Liver (tissue), 3 donors: ENCODE results near the gene C1QTNF4.
"Not testable (repeated sequence)": the region's sequence is repeated elsewhere in the genome, so short reads cannot be mapped to it uniquely, and the experiment has no call there.

ENCODE experiments used
- EGR1 ChIP-seq, 2 donors: IDR thresholded peaks; 2 replicates each; pipeline ENCODE4 v1.6.1; 2016 to 2018; ENCODE audit warnings: antibody characterized with exemption in 2 of 2, low read depth in 2 of 2
- FOXA1 ChIP-seq: IDR thresholded peaks from 2 replicates; pipeline ENCODE4 v1.6.1; 2016; ENCODE audit warnings: antibody characterized with exemption
- JUND ChIP-seq, 2 donors: IDR thresholded peaks; 2 replicates each; pipeline ENCODE4 v1.6.1; 2016; ENCODE audit warnings: antibody characterized with exemption in 2 of 2
- RAD21 ChIP-seq, 2 donors: IDR thresholded peaks; 2 replicates each; pipeline ENCODE4 v1.6.1; 2016; ENCODE audit warnings: antibody characterized with exemption in 2 of 2, mild to moderate bottlenecking in 2 of 2
- SP1 ChIP-seq: IDR thresholded peaks from 2 replicates; pipeline ENCODE4 v1.6.1; 2018; ENCODE audit warnings: antibody characterized with exemption, mild to moderate bottlenecking
- YY1 ChIP-seq: IDR thresholded peaks from 2 replicates; pipeline ENCODE4 v1.6.1; 2016; ENCODE audit warnings: antibody characterized with exemption, mild to moderate bottlenecking
- TF ChIP-seq, protein P1 (sequence below): fragments of 150-350 bp; IDR thresholded peaks from 2 replicates; pipeline ENCODE4 v1.5.1; 2017; ENCODE audit warnings: improper control_type of control experiment, low read depth, low read length; ENCODE audit not compliant: missing input control
- TF ChIP-seq, protein P2 (sequence below): IDR thresholded peaks from 2 replicates; pipeline ENCODE4 v1.6.1; 2016; ENCODE audit warnings: antibody characterized with exemption
- TF ChIP-seq, protein P3 (sequence below): IDR thresholded peaks from 2 replicates; pipeline ENCODE4 v1.6.1; 2016; ENCODE audit warnings: antibody characterized with exemption, mild to moderate bottlenecking
- TF ChIP-seq, protein P4 (sequence below): IDR thresholded peaks from 2 replicates; pipeline ENCODE4 v1.6.1; 2016; ENCODE audit warnings: antibody characterized with exemption
- donor health status: healthy.
- donor health status: healthy.

DNA sequence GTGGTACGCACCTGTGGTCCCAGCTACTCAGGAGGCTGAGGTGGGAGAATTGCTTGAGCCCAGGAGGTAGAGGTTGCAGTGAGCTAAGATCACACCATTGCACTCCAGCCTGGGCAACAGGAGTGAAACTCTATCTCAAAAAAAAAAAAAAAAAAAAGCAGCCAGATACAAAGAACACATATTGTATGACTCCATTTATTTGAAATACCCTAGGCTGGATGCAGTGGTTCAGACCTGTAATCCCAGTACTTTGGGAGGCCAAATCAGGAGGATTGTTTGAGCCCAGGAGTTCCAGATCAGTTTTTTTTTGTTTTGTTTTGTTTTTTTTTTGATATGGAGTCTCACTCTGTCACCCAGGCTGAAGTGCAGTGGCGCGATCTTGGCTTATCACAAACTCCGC, 31.8 kb downstream of the C1QTNF4 start:
- TF ChIP-seq, protein P1, sequence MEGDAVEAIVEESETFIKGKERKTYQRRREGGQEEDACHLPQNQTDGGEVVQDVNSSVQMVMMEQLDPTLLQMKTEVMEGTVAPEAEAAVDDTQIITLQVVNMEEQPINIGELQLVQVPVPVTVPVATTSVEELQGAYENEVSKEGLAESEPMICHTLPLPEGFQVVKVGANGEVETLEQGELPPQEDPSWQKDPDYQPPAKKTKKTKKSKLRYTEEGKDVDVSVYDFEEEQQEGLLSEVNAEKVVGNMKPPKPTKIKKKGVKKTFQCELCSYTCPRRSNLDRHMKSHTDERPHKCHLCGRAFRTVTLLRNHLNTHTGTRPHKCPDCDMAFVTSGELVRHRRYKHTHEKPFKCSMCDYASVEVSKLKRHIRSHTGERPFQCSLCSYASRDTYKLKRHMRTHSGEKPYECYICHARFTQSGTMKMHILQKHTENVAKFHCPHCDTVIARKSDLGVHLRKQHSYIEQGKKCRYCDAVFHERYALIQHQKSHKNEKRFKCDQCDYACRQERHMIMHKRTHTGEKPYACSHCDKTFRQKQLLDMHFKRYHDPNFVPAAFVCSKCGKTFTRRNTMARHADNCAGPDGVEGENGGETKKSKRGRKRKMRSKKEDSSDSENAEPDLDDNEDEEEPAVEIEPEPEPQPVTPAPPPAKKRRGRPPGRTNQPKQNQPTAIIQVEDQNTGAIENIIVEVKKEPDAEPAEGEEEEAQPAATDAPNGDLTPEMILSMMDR = not testable (repeated sequence)
- not testable (repeated sequence) for TF ChIP-seq JUND (IDR thresholded peaks at IDR 0.05); EGR1 (IDR thresholded peaks at IDR 0.05; ENCODE audit: low read depth in 2 of 2); RAD21 (IDR thresholded peaks at IDR 0.05); YY1; SP1; FOXA1
- TF ChIP-seq, protein P2, sequence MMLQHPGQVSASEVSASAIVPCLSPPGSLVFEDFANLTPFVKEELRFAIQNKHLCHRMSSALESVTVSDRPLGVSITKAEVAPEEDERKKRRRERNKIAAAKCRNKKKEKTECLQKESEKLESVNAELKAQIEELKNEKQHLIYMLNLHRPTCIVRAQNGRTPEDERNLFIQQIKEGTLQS = not testable (repeated sequence)
- TF ChIP-seq, protein P3, sequence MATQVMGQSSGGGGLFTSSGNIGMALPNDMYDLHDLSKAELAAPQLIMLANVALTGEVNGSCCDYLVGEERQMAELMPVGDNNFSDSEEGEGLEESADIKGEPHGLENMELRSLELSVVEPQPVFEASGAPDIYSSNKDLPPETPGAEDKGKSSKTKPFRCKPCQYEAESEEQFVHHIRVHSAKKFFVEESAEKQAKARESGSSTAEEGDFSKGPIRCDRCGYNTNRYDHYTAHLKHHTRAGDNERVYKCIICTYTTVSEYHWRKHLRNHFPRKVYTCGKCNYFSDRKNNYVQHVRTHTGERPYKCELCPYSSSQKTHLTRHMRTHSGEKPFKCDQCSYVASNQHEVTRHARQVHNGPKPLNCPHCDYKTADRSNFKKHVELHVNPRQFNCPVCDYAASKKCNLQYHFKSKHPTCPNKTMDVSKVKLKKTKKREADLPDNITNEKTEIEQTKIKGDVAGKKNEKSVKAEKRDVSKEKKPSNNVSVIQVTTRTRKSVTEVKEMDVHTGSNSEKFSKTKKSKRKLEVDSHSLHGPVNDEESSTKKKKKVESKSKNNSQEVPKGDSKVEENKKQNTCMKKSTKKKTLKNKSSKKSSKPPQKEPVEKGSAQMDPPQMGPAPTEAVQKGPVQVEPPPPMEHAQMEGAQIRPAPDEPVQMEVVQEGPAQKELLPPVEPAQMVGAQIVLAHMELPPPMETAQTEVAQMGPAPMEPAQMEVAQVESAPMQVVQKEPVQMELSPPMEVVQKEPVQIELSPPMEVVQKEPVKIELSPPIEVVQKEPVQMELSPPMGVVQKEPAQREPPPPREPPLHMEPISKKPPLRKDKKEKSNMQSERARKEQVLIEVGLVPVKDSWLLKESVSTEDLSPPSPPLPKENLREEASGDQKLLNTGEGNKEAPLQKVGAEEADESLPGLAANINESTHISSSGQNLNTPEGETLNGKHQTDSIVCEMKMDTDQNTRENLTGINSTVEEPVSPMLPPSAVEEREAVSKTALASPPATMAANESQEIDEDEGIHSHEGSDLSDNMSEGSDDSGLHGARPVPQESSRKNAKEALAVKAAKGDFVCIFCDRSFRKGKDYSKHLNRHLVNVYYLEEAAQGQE = not testable (repeated sequence)
- TF ChIP-seq, protein P4, sequence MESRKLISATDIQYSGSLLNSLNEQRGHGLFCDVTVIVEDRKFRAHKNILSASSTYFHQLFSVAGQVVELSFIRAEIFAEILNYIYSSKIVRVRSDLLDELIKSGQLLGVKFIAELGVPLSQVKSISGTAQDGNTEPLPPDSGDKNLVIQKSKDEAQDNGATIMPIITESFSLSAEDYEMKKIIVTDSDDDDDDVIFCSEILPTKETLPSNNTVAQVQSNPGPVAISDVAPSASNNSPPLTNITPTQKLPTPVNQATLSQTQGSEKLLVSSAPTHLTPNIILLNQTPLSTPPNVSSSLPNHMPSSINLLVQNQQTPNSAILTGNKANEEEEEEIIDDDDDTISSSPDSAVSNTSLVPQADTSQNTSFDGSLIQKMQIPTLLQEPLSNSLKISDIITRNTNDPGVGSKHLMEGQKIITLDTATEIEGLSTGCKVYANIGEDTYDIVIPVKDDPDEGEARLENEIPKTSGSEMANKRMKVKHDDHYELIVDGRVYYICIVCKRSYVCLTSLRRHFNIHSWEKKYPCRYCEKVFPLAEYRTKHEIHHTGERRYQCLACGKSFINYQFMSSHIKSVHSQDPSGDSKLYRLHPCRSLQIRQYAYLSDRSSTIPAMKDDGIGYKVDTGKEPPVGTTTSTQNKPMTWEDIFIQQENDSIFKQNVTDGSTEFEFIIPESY = not testable (repeated sequence)
